ENCODE results near the gene KRT33B.

DNA sequence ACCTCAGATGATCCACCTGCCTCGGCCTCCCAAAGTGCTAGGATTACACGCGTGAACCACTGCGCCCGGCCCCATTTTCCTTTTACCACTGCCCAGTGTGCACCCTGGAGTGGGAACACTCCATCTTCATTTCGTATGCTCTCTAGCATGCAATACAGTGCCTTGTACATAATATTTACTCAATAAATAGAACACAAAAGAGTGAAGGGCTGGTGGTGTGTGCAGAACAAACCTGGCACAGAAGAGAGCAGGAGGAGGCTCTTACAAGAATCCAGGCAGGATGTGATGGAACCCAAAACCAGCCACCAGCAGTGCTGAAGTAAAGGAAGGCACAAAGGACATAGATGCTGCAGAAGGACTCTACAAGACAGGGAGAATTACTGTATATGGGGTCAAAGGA, 47.5 kb upstream of the KRT33B start:
- no peak for TF ChIP-seq EZH2 (IDR thresholded peaks at IDR 0.05; ENCODE audit: low read length)
- no peak for TF ChIP-seq CTCF (optimal IDR thresholded peaks at IDR 0.05 in 1 of 3, IDR thresholded peaks at IDR 0.05 in 1 of 3, conservative IDR thresholded peaks at IDR 0.05 in 1 of 3; ENCODE audit: extremely low read depth in 1 of 3, insufficient read depth in 2 of 3, low read length in 3 of 3)
